ENCODE measurements around the gene CCDC192.

CCDC192 gene

DNA sequence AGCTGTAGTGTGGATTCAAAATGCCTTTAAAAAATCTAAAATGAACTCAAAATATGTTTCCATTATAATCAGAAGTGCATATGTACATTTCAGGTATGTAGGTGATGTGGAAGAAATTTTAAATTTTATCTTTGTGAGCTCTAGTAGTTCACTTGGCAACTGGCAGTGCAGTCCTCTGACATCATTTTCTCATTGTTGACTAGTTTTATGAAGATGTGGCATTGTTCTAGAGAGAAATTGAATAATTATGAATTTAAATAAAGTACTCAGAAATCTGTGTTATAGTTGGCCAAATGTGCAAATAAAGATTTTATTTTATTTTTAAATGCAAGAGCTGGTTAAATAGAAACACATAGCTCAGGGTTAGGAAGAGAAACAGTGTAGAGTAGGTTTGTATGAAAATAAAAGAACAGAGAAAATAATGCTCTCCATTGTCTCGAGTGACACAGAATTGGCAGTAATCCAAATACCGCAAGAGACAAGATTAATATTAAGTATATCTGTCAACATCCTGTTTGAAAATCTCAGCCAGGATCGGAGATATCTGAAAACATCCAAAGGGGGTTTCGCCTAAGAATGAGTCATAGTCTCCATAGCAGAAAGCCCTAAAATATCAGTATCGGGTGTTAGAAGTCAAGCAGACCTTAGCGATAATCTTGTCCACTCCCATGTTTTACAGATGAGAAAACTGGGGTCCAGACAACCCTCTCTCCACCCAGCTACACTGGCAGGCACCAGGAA, 189.4 kb downstream of the CCDC192 start:
- DNase-seq: peak; percentile 65

GRCh38 chr5:127893232-127893631, 190.0 kb downstream of the CCDC192 start:
- DNase-seq: no peak

- no peak for DNase-seq
Measured at GRCh38 chr5:127894461-127894860, 191.3 kb downstream of the CCDC192 start.

- DNase-seq: no peak
Measured at GRCh38 chr5:127898551-127899213, 195.5 kb downstream of the CCDC192 start.

DNA sequence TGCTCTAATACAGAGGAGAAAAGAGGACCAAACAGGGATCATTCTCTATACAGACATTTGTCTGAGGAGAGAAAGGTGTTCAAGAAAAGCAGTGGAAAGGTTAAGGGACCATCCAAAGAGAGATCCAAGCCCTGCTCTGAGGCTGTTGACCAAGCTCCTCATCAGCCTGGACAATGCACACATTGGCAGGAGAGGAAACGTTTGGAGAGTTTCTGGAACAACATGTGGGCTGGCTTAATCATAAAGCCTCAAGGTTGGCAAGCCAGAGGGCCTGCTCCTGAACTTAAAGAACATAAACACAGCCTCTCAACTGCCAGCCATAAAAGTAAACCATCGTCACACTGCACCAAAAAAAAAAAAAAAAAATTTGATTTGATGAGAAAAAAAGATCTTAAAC, 196.0 kb downstream of the CCDC192 start:
- DNase-seq: no peak

DNA sequence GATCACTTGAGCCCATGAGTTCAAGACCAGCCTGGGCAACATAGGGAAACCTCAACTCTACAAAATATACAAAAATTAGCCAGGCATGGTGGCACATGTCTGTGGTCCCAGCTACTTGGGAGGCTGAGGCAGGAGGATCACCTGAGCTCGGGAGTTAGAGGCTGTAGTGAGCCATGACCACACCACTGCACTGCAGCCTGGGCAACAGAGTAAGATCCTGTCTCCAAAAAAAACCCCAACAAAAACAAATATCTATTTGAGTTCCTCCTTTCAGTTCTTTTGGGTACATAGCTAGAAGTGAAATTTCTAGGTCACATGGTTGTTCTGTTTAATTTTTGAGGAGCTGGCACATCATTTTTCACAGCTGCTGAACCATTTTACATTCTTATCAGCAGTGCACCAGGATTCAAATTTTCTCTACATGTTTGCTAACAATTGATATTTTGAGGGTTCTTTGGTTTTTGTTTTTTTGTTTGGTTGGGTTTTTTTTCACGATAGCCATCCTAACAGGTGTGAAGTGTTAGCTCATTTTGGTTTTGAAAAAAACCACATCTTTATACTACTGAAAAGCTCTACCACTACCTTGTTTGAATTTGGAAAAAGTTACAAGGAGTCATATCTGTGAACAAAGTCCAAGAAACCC, 203.5 kb downstream of the CCDC192 start:
- DNase-seq: no peak

GRCh38 chr5:127907907-127908306, 204.7 kb downstream of the CCDC192 start:
- peak; percentile 36 for DNase-seq

- peak; percentile 74 for DNase-seq
Measured at GRCh38 chr5:127909066-127909465, 205.9 kb downstream of the CCDC192 start.

DNA sequence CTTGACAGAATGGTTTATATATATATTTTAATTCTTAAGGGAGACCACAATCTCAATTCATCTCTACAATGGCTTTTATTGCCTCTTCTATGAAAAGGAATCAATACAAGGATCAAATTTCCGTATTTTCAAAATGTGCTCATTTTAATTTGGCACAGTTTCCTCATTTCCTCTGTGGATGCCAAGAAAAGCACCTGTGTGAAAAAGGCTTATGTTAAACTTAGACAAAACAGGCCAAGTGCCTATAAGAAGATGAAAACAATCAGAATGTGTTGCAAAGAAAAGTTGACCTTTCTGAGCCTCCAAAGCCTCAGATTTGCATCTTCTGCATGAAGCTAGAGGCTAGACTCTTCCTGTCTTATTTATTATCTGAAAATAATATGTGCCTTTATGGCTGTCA, 206.6 kb downstream of the CCDC192 start:
- peak; percentile 41 for DNase-seq

- peak; percentile 55 for DNase-seq
Measured at GRCh38 chr5:127910307-127910956, 207.2 kb downstream of the CCDC192 start.

GRCh38 chr5:127911619-127912018, 208.4 kb downstream of the CCDC192 start:
- DNase-seq: no peak

GRCh38 chr5:127912411-127912810, 209.2 kb downstream of the CCDC192 start:
- DNase-seq: no peak

DNA sequence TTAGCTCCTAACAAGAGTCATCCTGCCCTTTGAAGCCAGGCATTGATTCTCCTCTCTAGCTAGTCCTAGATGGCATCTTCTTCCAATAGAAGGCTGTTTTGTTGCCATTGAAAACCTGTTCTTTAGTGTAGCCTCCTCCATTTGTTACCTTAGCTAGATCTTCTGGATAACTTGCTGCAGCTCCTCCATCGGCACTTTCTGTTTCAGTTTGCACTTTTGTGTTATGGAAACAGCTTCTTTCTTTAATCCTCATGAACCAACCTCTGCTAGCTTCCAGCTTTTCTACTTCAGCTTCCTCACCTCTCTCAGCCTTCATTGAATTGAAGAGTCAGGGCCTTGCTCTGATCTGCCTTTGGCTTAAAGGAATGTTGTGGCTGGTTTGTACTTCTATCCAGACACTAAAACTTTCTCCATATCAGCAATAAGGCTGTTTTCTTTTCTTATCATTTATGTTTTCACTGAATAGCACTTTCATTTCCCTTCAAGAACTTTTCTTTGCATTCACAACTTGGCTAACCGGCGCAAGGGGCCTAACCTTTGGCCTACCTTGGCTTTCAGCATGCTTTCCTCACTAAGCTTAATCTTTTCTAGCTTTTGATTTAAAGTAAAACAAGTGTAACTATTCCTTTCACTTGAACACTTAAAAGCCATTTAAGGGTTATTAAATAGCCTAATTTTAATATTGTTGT, 213.8 kb downstream of the CCDC192 start:
- no peak for DNase-seq

GRCh38 chr5:127919006-127919796, 216.0 kb downstream of the CCDC192 start:
- no peak for DNase-seq

DNA sequence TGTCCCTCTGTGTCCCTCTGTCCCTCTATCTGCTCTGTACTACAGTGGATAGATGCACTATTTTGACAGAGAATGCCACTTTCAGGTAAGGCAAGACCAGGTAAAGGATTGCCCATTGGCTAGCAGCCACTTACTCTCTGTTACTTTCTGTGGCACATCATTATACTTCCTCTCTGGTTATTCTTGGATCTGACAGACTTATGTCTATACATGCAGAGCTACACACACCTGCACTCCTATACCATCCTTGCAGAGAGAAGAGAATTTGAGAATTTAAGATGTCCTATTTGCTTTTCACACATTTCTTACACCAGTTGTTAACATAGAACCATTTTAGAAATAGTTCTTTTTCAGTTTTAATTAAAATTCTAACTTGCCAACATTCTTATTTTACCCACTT, 216.6 kb downstream of the CCDC192 start:
- no peak for DNase-seq

DNA sequence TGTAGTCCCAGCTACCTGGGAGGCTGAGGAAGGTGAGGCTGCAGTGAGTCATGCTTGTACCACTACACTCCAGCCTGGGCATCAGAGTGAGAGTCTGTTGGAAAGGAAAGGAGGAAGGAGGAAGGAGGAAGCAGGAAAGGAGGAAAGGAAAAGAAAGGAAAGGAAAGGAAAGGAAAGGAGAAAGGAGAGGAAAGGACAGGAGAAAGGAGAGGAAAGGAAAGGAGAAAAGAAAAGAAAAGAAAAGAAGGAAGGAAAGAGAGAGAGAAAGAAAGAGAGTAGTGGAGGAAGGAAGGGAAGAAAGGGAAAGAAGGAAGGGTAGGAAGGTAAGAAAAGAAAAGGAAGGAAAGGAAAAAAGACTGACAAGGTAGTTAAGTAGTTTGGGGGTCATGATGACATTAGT, 217.7 kb downstream of the CCDC192 start:
- DNase-seq: no peak

DNA sequence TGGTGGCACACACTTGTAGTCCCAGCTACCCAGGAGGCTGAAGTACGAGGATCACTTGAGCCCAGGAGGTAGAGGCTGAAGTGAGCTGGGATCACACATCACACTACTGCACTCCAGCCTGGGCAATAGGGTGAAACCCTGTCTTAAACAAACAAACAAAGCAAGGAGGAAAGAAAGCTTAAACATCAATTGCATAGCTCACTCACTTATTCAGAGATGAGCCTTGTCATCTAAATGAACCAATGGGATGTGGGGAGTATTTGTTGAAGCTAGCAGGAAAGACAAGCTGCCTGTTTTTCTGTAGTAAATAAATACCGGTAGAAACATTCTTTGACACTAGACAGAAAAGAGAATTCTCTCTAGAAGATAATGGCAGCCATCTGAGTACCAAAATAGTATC, 219.4 kb downstream of the CCDC192 start:
- no peak for DNase-seq

GRCh38 chr5:127923804-127924570, 220.8 kb downstream of the CCDC192 start:
- DNase-seq: peak; percentile 65

GRCh38 chr5:127924606-127925005, 221.4 kb downstream of the CCDC192 start:
- peak; percentile 84 for DNase-seq

DNA sequence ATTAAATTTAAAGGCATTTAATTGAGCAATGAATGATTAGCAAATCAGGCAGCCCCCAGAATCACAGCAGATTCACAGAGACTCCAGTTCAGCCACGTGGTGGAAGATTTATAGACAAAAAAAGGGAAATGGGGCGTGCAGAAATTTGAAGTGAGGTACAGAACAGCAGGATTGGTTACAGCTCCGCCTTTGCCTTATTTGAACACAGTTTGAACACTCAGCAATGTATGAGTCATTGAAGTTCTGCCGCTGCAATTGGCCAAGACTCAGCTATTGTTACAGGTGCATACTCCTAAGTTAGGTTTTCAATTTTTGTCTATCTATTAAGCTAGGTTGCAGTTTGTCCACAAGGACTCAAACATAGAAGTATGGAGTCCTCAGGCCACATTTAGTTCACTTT, 222.7 kb downstream of the CCDC192 start:
- DNase-seq: peak; percentile 83

- DNase-seq: no peak
Measured at GRCh38 chr5:127926974-127927373, 223.8 kb downstream of the CCDC192 start.

Data from NCI-H69 (cell line).